NB4 (cell line): ENCODE measurements around the gene PAPSS1.

ENCODE experiments used
- DNase-seq: peaks from one replicate; pipeline ENCODE4 v3.0.0; 2010; ENCODE audit warnings: low read depth
- H3K4me3 ChIP-seq: one replicate; pipeline ENCODE4 v1.5.1; 2011; ENCODE audit warnings: mild to moderate bottlenecking, low read depth, low read length, moderate library complexity
- MAX ChIP-seq: IDR thresholded peaks from 2 replicates; pipeline ENCODE4 v1.6.1; 2011; ENCODE audit warnings: low read depth, low read length
- MYC ChIP-seq: IDR thresholded peaks from 2 replicates; pipeline ENCODE4 v1.6.1; 2011; ENCODE audit warnings: low read depth, low read length
- POLR2A ChIP-seq: IDR thresholded peaks from 2 replicates; pipeline ENCODE4 v1.6.1; 2011; ENCODE audit warnings: mild to moderate bottlenecking; ENCODE audit not compliant: insufficient read length; ENCODE audit errors: extremely low read depth
- TF ChIP-seq, protein P1 (sequence below): IDR thresholded peaks from one replicate; pipeline ENCODE4 v1.5.1; 2012; ENCODE audit warnings: low read depth, low read length

PAPSS1 gene

GRCh38 chr4:107640197-107640596 lies 79.8 kb downstream of the PAPSS1 start:
- no peak for DNase-seq
- no peak overlapping the region for H3K4me3 ChIP-seq
- TF ChIP-seq MAX (no peak), POLR2A (no peak), MYC (no peak)
- TF ChIP-seq, protein P1, sequence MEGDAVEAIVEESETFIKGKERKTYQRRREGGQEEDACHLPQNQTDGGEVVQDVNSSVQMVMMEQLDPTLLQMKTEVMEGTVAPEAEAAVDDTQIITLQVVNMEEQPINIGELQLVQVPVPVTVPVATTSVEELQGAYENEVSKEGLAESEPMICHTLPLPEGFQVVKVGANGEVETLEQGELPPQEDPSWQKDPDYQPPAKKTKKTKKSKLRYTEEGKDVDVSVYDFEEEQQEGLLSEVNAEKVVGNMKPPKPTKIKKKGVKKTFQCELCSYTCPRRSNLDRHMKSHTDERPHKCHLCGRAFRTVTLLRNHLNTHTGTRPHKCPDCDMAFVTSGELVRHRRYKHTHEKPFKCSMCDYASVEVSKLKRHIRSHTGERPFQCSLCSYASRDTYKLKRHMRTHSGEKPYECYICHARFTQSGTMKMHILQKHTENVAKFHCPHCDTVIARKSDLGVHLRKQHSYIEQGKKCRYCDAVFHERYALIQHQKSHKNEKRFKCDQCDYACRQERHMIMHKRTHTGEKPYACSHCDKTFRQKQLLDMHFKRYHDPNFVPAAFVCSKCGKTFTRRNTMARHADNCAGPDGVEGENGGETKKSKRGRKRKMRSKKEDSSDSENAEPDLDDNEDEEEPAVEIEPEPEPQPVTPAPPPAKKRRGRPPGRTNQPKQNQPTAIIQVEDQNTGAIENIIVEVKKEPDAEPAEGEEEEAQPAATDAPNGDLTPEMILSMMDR: no peak

DNA sequence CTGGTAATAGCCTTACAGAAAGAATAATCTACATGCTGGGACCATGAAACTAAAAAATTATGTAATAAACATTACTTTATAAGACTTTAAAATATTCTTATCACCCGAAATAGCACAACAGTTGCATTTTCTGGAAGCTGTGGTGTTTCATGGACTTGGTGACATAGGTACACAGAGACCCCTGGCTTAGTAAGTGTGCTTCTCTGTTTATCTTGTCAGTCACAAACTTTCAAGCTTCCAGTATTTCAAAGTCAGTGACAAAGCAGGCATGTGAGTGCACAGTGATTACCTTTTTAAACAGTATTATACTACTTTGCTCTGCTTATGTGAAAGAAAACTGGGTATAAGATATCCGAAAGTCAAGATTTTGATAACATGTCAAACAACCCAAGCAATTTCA lies 84.3 kb downstream of the PAPSS1 start:
- no peak for TF ChIP-seq MYC
- DNase-seq: no peak
- H3K4me3 ChIP-seq: no peak overlapping the region

GRCh38 chr4:107631560-107631959 lies 88.5 kb downstream of the PAPSS1 start:
- TF ChIP-seq POLR2A: no peak
- TF ChIP-seq, protein P1: no peak
- TF ChIP-seq MYC: no peak
- TF ChIP-seq MAX: no peak
- DNase-seq: no peak
- no peak overlapping the region for H3K4me3 ChIP-seq

DNA sequence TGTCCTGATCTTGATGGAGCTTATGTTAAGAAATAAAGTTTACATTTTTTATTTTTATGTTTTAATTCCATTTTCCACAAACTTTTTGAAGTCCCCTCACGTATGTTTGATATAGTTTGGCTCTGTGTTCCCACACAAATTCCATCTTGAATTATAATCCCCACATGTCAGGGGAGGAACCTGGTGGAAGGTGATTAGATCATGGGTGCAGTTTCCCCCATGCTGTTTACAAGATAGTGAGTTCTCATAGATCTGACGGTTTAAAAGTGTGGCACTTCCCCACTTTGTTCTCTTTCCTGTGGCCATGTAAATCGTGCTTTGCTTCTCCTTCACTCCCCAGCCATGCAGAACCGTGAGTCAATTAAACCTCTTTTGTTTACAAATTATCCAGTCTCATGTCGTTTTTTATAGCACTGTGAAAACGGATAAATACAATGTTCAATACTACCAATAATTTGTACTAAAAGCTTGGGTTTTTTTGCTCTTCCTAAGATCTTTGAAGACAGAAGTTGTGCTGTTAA lies 89.8 kb downstream of the PAPSS1 start:
- H3K4me3 ChIP-seq: no peak overlapping the region
- no peak for DNase-seq
- TF ChIP-seq MAX: no peak

- DNase-seq: no peak
- TF ChIP-seq MYC: no peak
- no peak for TF ChIP-seq POLR2A
- TF ChIP-seq, protein P1: no peak
- no peak for TF ChIP-seq MAX
- no peak overlapping the region for H3K4me3 ChIP-seq
These were observed 90.7 kb downstream of the PAPSS1 start for GRCh38 chr4:107629318-107629717.

GRCh38 chr4:107625391-107625902 lies 94.6 kb downstream of the PAPSS1 start:
- no peak for DNase-seq
- TF ChIP-seq MAX (no peak), POLR2A (no peak), MYC (no peak)
- TF ChIP-seq, protein P1: no peak
- no peak overlapping the region for H3K4me3 ChIP-seq

- H3K4me3 ChIP-seq: no peak overlapping the region
- DNase-seq: no peak
- no peak for TF ChIP-seq MYC
- TF ChIP-seq POLR2A: no peak
- TF ChIP-seq MAX: no peak
- TF ChIP-seq, protein P1: no peak
These were observed 96.0 kb downstream of the PAPSS1 start for GRCh38 chr4:107624024-107624423.
